VCaP (cell line): ENCODE measurements around the gene ABCC11.

ENCODE experiments used
- H3K27ac ChIP-seq: fragments of 450-650 bp; 2 replicates; pipeline ENCODE4 v1.5.1; 2017
- CTCF ChIP-seq: fragments of 450-650 bp; conservative IDR thresholded peaks from 2 replicates; pipeline ENCODE4 v1.5.1; 2017; ENCODE audit warnings: mild to moderate bottlenecking, moderate library complexity

ABCC11 gene

GRCh38 chr16:48117217-48118105, 129.9 kb downstream of the ABCC11 start:
- peak; percentile 62 for TF ChIP-seq CTCF
- no peak overlapping the region for H3K27ac ChIP-seq
